DND-41 (cell line): ENCODE measurements around the gene MFSD8.

ENCODE experiments used
- ATAC-seq: fragments of 200-7000 bp; cut with Tn5 transposase; 3 replicates; pipeline ENCODE4 v1.9.1; 2021; ENCODE audit warnings: low read depth; ENCODE audit not compliant: insufficient read depth
- DNase-seq: peaks from one replicate; pipeline ENCODE4 v3.0.0-alpha.2; 2020
- H2AFZ ChIP-seq: 2 replicates; pipeline ENCODE4 v1.6.0; 2012; ENCODE audit warnings: low read depth, low read length
- H3K27ac ChIP-seq: 2 replicates; pipeline ENCODE4 v1.5.1; 2012; ENCODE audit warnings: low read length, inconsistent platforms
- H3K27me3 ChIP-seq: fragments of 200-600 bp; sonication (generic); 2 replicates; pipeline ENCODE4 v1.6.0; 2012; ENCODE audit warnings: low read length, mild to moderate bottlenecking, inconsistent platforms; ENCODE audit not compliant: insufficient read depth, poor library complexity
- H3K36me3 ChIP-seq: 2 replicates; pipeline ENCODE4 v1.5.1; 2012; ENCODE audit warnings: low read length, inconsistent platforms; ENCODE audit not compliant: insufficient read depth
- H3K4me1 ChIP-seq: 2 replicates; pipeline ENCODE4 v1.5.1; 2012; ENCODE audit warnings: mild to moderate bottlenecking, low read length; ENCODE audit not compliant: insufficient read depth
- H3K4me2 ChIP-seq: 2 replicates; pipeline ENCODE4 v1.6.0; 2012; ENCODE audit warnings: mild to moderate bottlenecking, moderate library complexity, low read length, inconsistent platforms; ENCODE audit not compliant: insufficient read depth
- H3K4me3 ChIP-seq, 2 experiments: fragments of 200-600 bp in 1 of 2; shearing (Covaris generic) in 1 of 2; 2 replicates each; pipeline ENCODE4 v1.5.1; 2012 to 2016; ENCODE audit warnings: inconsistent platforms in 2 of 2, low read length in 2 of 2, mild to moderate bottlenecking in 2 of 2, low read depth in 1 of 2, moderate library complexity in 1 of 2
- H3K79me2 ChIP-seq: 2 replicates; pipeline ENCODE4 v1.6.0; 2012; ENCODE audit warnings: low read length, inconsistent platforms; ENCODE audit not compliant: insufficient read depth
- H3K9ac ChIP-seq: 2 replicates; pipeline ENCODE4 v1.6.0; 2012; ENCODE audit warnings: low read depth, mild to moderate bottlenecking, inconsistent platforms, low read length, moderate library complexity
- H3K9me3 ChIP-seq: 2 replicates; pipeline ENCODE4 v1.5.1; 2012; ENCODE audit warnings: low read length, moderate library complexity, mild to moderate bottlenecking, inconsistent platforms; ENCODE audit not compliant: insufficient read depth, severe bottlenecking
- H4K20me1 ChIP-seq: 2 replicates; pipeline ENCODE4 v1.6.0; 2012; ENCODE audit warnings: low read length; ENCODE audit not compliant: insufficient read depth
- EZH2 ChIP-seq: IDR thresholded peaks from 3 replicates; pipeline ENCODE4 v1.6.1; 2012; ENCODE audit warnings: borderline replicate concordance, low read depth, mild to moderate bottlenecking, moderate library complexity, low read length, inconsistent platforms; ENCODE audit not compliant: severe bottlenecking
- TF ChIP-seq, protein P1 (sequence below): IDR thresholded peaks from 2 replicates; pipeline ENCODE4 v1.5.1; 2012; ENCODE audit warnings: borderline replicate concordance, low read length, moderate library complexity, mild to moderate bottlenecking; ENCODE audit not compliant: poor library complexity, severe bottlenecking; ENCODE audit errors: extremely low read depth

Gene MFSD8

DNA sequence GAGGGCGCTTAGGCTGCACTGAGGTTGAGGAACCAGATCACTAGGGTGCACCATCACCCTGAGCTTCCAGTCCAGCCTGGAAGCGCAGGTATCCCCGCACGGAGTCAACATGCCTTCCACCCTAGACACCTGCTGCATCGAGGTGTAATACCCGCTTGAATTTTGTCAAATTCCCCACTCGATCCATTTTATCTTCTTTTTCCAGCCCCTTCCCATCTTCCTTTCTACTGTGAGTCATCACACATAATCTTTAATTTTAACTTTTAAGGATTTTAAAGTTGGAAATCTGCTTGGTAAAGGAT is 83.5 kb downstream of the MFSD8 start:
- peak overlapping the region; percentile 71 for H3K4me2 ChIP-seq
- DNase-seq (no peak), ATAC-seq (peak; percentile 54; the same call in 2 of the 3 replicates)
- H3K4me3 ChIP-seq = peak overlapping the region; percentile 61 to 69; a peak in 3 of 4 replicates
- H2AFZ ChIP-seq = peak overlapping the region; percentile 87
- no peaks in the 10 kb centered on the region for H3K9me3 ChIP-seq
- H4K20me1 ChIP-seq = peaks cover 2% of the 10 kb centered on the region; the same call in 1 of the 2 replicates
- H3K9ac ChIP-seq = peak overlapping the region; percentile 92
- H3K4me1 ChIP-seq = peaks cover 67% of the 10 kb centered on the region
- peaks cover 77% of the 10 kb centered on the region for H3K79me2 ChIP-seq
- no peaks in the 10 kb centered on the region for H3K27me3 ChIP-seq
- no peak for TF ChIP-seq EZH2
- TF ChIP-seq, protein P1, sequence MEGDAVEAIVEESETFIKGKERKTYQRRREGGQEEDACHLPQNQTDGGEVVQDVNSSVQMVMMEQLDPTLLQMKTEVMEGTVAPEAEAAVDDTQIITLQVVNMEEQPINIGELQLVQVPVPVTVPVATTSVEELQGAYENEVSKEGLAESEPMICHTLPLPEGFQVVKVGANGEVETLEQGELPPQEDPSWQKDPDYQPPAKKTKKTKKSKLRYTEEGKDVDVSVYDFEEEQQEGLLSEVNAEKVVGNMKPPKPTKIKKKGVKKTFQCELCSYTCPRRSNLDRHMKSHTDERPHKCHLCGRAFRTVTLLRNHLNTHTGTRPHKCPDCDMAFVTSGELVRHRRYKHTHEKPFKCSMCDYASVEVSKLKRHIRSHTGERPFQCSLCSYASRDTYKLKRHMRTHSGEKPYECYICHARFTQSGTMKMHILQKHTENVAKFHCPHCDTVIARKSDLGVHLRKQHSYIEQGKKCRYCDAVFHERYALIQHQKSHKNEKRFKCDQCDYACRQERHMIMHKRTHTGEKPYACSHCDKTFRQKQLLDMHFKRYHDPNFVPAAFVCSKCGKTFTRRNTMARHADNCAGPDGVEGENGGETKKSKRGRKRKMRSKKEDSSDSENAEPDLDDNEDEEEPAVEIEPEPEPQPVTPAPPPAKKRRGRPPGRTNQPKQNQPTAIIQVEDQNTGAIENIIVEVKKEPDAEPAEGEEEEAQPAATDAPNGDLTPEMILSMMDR = peak; percentile 37
- peak overlapping the region; percentile 97 for H3K27ac ChIP-seq
- peaks cover 44% of the 10 kb centered on the region for H3K36me3 ChIP-seq

DNA sequence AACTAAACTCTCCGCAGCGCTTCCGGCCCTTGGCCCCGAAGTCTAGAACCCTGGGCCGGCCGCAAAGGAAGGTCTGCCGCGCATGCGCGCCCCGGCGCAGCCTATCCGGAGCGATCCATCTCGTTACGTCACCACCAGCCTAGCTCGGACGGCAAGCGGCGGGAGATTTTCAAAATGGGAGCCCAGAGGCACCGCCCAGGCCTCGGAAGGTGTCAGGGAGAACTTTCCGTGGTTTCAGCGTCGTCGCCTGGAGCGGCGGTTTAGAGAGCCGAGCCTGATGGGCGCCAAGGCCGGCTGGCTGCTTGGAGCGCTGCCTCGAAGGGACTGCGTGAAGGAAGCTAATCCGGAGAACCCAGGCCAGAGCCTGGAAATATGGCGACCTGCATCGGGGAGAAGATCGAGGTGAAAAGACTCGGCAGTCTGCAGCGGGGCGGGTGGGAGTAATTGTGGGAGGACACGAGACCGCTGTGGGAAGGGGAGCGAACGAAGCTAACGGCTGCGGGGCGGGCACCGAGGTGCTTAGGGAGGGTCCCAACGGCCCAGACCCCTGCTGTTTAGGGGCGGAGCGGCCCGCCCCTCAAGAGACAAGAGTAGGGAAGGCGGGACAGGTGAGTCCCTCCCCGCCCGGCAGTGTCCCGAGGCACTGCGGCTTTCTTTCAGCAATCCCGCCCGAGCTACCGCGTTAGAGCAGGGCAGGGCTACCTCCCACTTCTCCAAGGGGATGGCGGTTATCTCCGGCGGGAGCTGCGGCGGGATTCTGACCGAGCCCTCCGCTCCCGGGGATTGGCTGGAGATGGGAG is 84.0 kb downstream of the MFSD8 start, which contains the start of gene PLK4:
Gene PLK4 (plus strand): TSS at position 131 of the 800 bp plus-strand sequence. CDS start 242 bp downstream, at position 373.
- H3K4me2 ChIP-seq = peak within 1 kb of the TSS; percentile 71
- peak within 1 kb of the TSS; percentile 87 for H2AFZ ChIP-seq
- H3K36me3 ChIP-seq = peaks cover 38% of the 10 kb centered on the region
- H4K20me1 ChIP-seq = peaks cover 2% of the 10 kb centered on the region; the same call in 1 of the 2 replicates
- H3K27ac ChIP-seq = peak within 1 kb of the TSS; percentile 97
- no peaks in the 10 kb centered on the region for H3K9me3 ChIP-seq
- peak within 1 kb of the TSS; percentile 92 for H3K9ac ChIP-seq
- ATAC-seq (peak; percentile 88), DNase-seq (peak; percentile 98)
- no peaks in the 10 kb centered on the region for H3K27me3 ChIP-seq
- TF ChIP-seq, protein P1 = no peak
- TF ChIP-seq EZH2 = no peak
- peak within 1 kb of the TSS; percentile 61 to 69; a peak in 3 of 4 replicates for H3K4me3 ChIP-seq
- H3K79me2 ChIP-seq = peaks cover 71% of the 10 kb centered on the region
- H3K4me1 ChIP-seq = peaks cover 61% of the 10 kb centered on the region

DNA sequence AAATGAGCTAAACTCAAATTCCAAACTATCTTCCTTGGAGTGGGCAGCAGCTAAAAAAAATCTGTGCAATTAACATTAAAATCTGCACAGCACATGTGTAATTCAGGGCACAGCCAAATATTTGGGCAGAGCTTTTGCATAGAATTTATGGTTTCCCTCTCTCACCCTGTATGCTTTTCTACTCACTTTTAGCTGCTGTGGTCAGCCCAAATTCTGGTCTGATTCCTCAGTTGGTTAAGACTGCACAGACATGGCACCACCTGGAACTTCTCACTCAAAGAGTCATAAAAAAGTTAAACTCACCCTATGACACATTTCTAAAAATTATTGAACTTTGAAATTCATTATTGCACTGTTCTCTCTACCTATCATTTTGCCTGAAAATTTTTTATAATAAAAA is 89.2 kb downstream of the MFSD8 start:
- no peak for ATAC-seq
- Histone ChIP-seq H3K4me3 (no peak overlapping the region), H3K27me3 (no peaks in the 10 kb centered on the region), H3K4me2 (no peak overlapping the region), H4K20me1 (no peaks in the 10 kb centered on the region), H3K9me3 (no peaks in the 10 kb centered on the region), H3K36me3 (0 out of 2 replicates have a peak, but pooled peaks cover 3% of the 10 kb centered on the region), H2AFZ (no peak overlapping the region), H3K27ac (no peak overlapping the region), H3K79me2 (peaks cover 26% of the 10 kb centered on the region), H3K4me1 (peaks cover 19% of the 10 kb centered on the region), H3K9ac (no peak overlapping the region)
- DNase-seq = no peak
- no peak for TF ChIP-seq EZH2

DNA sequence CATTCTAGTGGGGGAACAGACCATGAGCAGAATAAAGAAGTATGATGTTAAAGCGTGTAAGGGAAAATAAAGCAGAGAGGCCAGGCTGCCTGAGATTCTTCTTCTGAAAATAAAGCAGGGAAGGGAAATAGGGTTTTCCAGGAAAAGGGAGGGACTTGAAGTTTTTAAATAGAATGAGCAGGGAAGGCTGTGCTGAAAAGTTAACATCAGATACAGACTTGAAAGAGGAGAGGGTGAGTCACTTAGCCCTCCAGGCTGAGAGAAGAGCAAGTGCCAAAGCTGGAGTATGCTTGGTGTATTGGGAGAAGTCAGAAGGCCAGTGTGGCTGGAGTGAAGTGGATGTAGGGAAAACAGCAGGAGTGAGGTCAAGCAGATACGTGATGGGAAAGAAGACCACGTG is 94.3 kb downstream of the MFSD8 start:
- Histone ChIP-seq H4K20me1 (no peaks in the 10 kb centered on the region), H3K36me3 (0 out of 2 replicates have a peak, but pooled peaks cover 3% of the 10 kb centered on the region), H3K4me3 (no peak overlapping the region), H3K27ac (no peak overlapping the region), H2AFZ (no peak overlapping the region), H3K4me1 (no peaks in the 10 kb centered on the region), H3K79me2 (peaks cover 2% of the 10 kb centered on the region), H3K4me2 (no peak overlapping the region), H3K9me3 (no peaks in the 10 kb centered on the region), H3K27me3 (no peaks in the 10 kb centered on the region), H3K9ac (no peak overlapping the region)
- TF ChIP-seq EZH2 = no peak
- TF ChIP-seq, protein P1 = no peak
- ATAC-seq (no peak), DNase-seq (no peak)
